Astrocyte (in vitro differentiated cells and primary cell): ENCODE results near the gene NUDT15. TPM values are rescaled to one million over a fixed set of nuclear protein-coding genes. Genes with fewer than 3 reads are reported as not detected.
"Not testable (repeated sequence)": the region's sequence is repeated elsewhere in the genome, so short reads cannot be mapped to it uniquely, and the experiment has no call there.

Experiments
- DNase-seq: peaks from one replicate; pipeline ENCODE4 v3.0.0-alpha.2; 2010; ENCODE audit warnings: low read depth
- FAIRE-seq: peaks from 2 replicates; lab custom pipeline; 2011; peaks lifted over from hg19 to GRCh38; lab: Jason Lieb, UNC
- H2AFZ ChIP-seq: 2 replicates; pipeline ENCODE4 v1.6.0; 2012; ENCODE audit warnings: low read depth, low read length, inconsistent platforms
- H3K27ac ChIP-seq: 2 replicates; pipeline ENCODE4 v1.5.1; 2011; ENCODE audit warnings: low read depth, low read length, inconsistent platforms
- H3K27me3 ChIP-seq: 2 replicates; pipeline ENCODE4 v1.6.0; 2011; ENCODE audit warnings: low read length, inconsistent platforms; ENCODE audit not compliant: insufficient read depth
- H3K36me3 ChIP-seq: 2 replicates; pipeline ENCODE4 v1.5.1; 2011; ENCODE audit warnings: low read length, inconsistent platforms; ENCODE audit not compliant: insufficient read depth
- H3K4me1 ChIP-seq: 2 replicates; pipeline ENCODE4 v1.5.1; 2011; ENCODE audit warnings: low read length, inconsistent platforms; ENCODE audit not compliant: insufficient read depth
- H3K4me2 ChIP-seq: 2 replicates; pipeline ENCODE4 v1.6.0; 2012; ENCODE audit warnings: low read length, inconsistent platforms
- H3K4me3 ChIP-seq: 2 replicates; pipeline ENCODE4 v1.5.1; 2011; ENCODE audit warnings: low read depth, mild to moderate bottlenecking, low read length, inconsistent platforms; ENCODE audit not compliant: insufficient read depth
- H3K79me2 ChIP-seq: 2 replicates; pipeline ENCODE4 v1.6.0; 2012; ENCODE audit warnings: mild to moderate bottlenecking, low read length, inconsistent platforms; ENCODE audit not compliant: insufficient read depth
- H3K9ac ChIP-seq: 2 replicates; pipeline ENCODE4 v1.6.0; 2012; ENCODE audit warnings: mild to moderate bottlenecking, low read length, inconsistent platforms
- H3K9me3 ChIP-seq: 2 replicates; pipeline ENCODE4 v1.5.1; 2012; ENCODE audit warnings: low read depth, mild to moderate bottlenecking, low read length, inconsistent platforms; ENCODE audit not compliant: insufficient read depth
- H4K20me1 ChIP-seq: 2 replicates; pipeline ENCODE4 v1.6.0; 2012; ENCODE audit warnings: low read length, inconsistent platforms; ENCODE audit not compliant: insufficient read depth
- H3K27ac Mint-ChIP-seq: one replicate; pipeline ENCODE4 v1.8.0; 2021; ENCODE audit warnings: mild to moderate bottlenecking, mixed read lengths; ENCODE audit not compliant: unreplicated experiment
- H3K27me3 Mint-ChIP-seq: one replicate; pipeline ENCODE4 v1.8.0; 2021; ENCODE audit warnings: low read depth, mixed read lengths; ENCODE audit not compliant: unreplicated experiment
- H3K36me3 Mint-ChIP-seq: one replicate; pipeline ENCODE4 v1.8.0; 2021; ENCODE audit warnings: low read depth, mixed read lengths; ENCODE audit not compliant: unreplicated experiment
- H3K4me1 Mint-ChIP-seq: one replicate; pipeline ENCODE4 v1.8.0; 2021; ENCODE audit warnings: low read depth, mixed read lengths; ENCODE audit not compliant: unreplicated experiment
- H3K4me3 Mint-ChIP-seq: one replicate; pipeline ENCODE4 v1.8.0; 2021; ENCODE audit warnings: mild to moderate bottlenecking, moderate library complexity, mixed read lengths; ENCODE audit not compliant: unreplicated experiment
- H3K9me3 Mint-ChIP-seq: one replicate; pipeline ENCODE4 v1.8.0; 2021; ENCODE audit warnings: mild to moderate bottlenecking, mixed read lengths; ENCODE audit not compliant: unreplicated experiment
- CTCF ChIP-seq: IDR thresholded peaks from 2 replicates; pipeline ENCODE4 v1.5.1; 2011; ENCODE audit warnings: low read depth, mild to moderate bottlenecking, inconsistent platforms, low read length, moderate library complexity; ENCODE audit not compliant: insufficient read depth
- EZH2 ChIP-seq: IDR thresholded peaks from 2 replicates; pipeline ENCODE4 v1.6.1; 2012; ENCODE audit warnings: mild to moderate bottlenecking, low read length, inconsistent platforms; ENCODE audit not compliant: insufficient read depth
- total RNA-seq: library from RNA; stranded (reverse); gene quantifications from 2 replicates; pipeline ENCODE4 v1.2.1, GENCODE V29; 2021

Gene NUDT15
- total RNA-seq, 1 donor from 2014 or later = 15.2 TPM

- peak within 1 kb of the TSS; percentile 69 for H3K27ac ChIP-seq
- H3K4me1 Mint-ChIP-seq = peaks cover 6% of the 10 kb centered on the region
- FAIRE-seq = no peak
Measured at GRCh38 chr13:48001114-48001881, 36.2 kb upstream of the NUDT15 start, which contains the start of gene SUCLA2. SUCLA2 (minus strand) TSS chr13:48001273; CDS start chr13:48001269, 4 bp downstream.

GRCh38 chr13:48001999-48002398 is 35.5 kb upstream of the NUDT15 start:
- H3K9ac ChIP-seq, H4K20me1 ChIP-seq, FAIRE-seq, H3K4me3 ChIP-seq, H3K9me3 ChIP-seq, H3K27me3 ChIP-seq, H2AFZ ChIP-seq, DNase-seq, H3K4me1 Mint-ChIP-seq, H3K9me3 Mint-ChIP-seq, H3K36me3 Mint-ChIP-seq, H3K36me3 ChIP-seq, H3K27ac ChIP-seq, H3K27ac Mint-ChIP-seq, H3K27me3 Mint-ChIP-seq: not testable (repeated sequence)
- H3K79me2 ChIP-seq = peaks cover 40% of the 10 kb centered on the region
- H3K4me1 ChIP-seq = peaks cover 11% of the 10 kb centered on the region
- peak overlapping the region; percentile 99 for H3K4me3 Mint-ChIP-seq
- peak overlapping the region; percentile 97 for H3K4me2 ChIP-seq

More at GRCh38 chr13:48001114-48001881, 36.2 kb upstream of the NUDT15 start, which contains the start of gene SUCLA2:
- Histone ChIP-seq H4K20me1 (peaks cover 10% of the 10 kb centered on the region), H3K4me3 (peak within 1 kb of the TSS; percentile 88), H2AFZ (peak within 1 kb of the TSS; percentile 97), H3K36me3 (no peaks in the 10 kb centered on the region), H3K9me3 (no peaks in the 10 kb centered on the region), H3K27me3 (no peaks in the 10 kb centered on the region), H3K4me2 (peak within 1 kb of the TSS; percentile 97), H3K4me1 (peaks cover 11% of the 10 kb centered on the region), H3K9ac (peak within 1 kb of the TSS; percentile 89), H3K79me2 (peaks cover 47% of the 10 kb centered on the region)
- DNase-seq = peak; percentile 57
- TF ChIP-seq EZH2 = no peak
- Mint-ChIP-seq H3K9me3 (no peaks in the 10 kb centered on the region), H3K27me3 (no peaks in the 10 kb centered on the region), H3K36me3 (no peaks in the 10 kb centered on the region), H3K27ac (peak within 1 kb of the TSS; percentile 68), H3K4me3 (peak within 1 kb of the TSS; percentile 99)

GRCh38 chr13:48004201-48004600 is 33.3 kb upstream of the NUDT15 start:
- Histone ChIP-seq H3K9ac (no peak overlapping the region), H4K20me1 (peaks cover 3% of the 10 kb centered on the region), H3K79me2 (peaks cover 18% of the 10 kb centered on the region), H2AFZ (no peak overlapping the region), H3K4me1 (peaks cover 11% of the 10 kb centered on the region), H3K4me3 (no peak overlapping the region), H3K4me2 (no peak overlapping the region), H3K27me3 (no peaks in the 10 kb centered on the region), H3K27ac (no peak overlapping the region), H3K9me3 (no peaks in the 10 kb centered on the region), H3K36me3 (no peaks in the 10 kb centered on the region)
- TF ChIP-seq EZH2 (no peak), CTCF (no peak)
- DNase-seq = no peak
- Mint-ChIP-seq H3K4me3 (no peak overlapping the region), H3K36me3 (no peaks in the 10 kb centered on the region), H3K9me3 (no peaks in the 10 kb centered on the region), H3K4me1 (peaks cover 11% of the 10 kb centered on the region), H3K27ac (no peak overlapping the region), H3K27me3 (no peaks in the 10 kb centered on the region)
- FAIRE-seq = no peak
